Transverse colon (tissue), 4 donors: ENCODE measurements around the gene PGM5. TPM values are rescaled to one million over a fixed set of nuclear protein-coding genes. Genes with fewer than 3 reads are reported as not detected.
"Not testable (repeated sequence)": the region's sequence is repeated elsewhere in the genome, so short reads cannot be mapped to it uniquely, and the experiment has no call there.

Source experiments
- DNase-seq: peaks from one replicate; pipeline ENCODE4 v3.0.0-alpha.2; 2019
- H3K27ac ChIP-seq, 4 donors: fragments of 200-600 bp; sonication (generic); 2 replicates each; pipeline ENCODE4 v1.5.1; 2016 to 2018; ENCODE audit warnings: inconsistent platforms in 4 of 4
- H3K27me3 ChIP-seq: fragments of 200-600 bp; sonication (generic); 2 replicates; pipeline ENCODE4 v1.5.1; 2017; ENCODE audit warnings: inconsistent platforms
- H3K36me3 ChIP-seq, 4 donors: fragments of 200-600 bp; sonication (generic); 2 replicates each; pipeline ENCODE4 v1.5.1; 2017 to 2019; ENCODE audit warnings: inconsistent platforms in 4 of 4
- H3K4me1 ChIP-seq, 4 donors: fragments of 200-600 bp; sonication (generic); 2 replicates each; pipeline ENCODE4 v1.5.1; 2017 to 2020; ENCODE audit warnings: inconsistent platforms in 4 of 4
- H3K4me3 ChIP-seq, 4 donors: fragments of 200-600 bp; sonication (generic); 1 replicate in 1 of 4; 2 replicates in 3 of 4; pipeline versions ENCODE4 v1.5.1 to v1.6.1; 2017 to 2019; ENCODE audit warnings: inconsistent platforms in 4 of 4
- H3K9me3 ChIP-seq, 2 donors: fragments of 200-600 bp; sonication (generic); 2 replicates each; pipeline ENCODE4 v1.5.1; 2017 to 2019; ENCODE audit warnings: inconsistent platforms in 2 of 2
- POLR2A ChIP-seq: fragments of 450-650 bp; IDR thresholded peaks from one replicate; pipeline ENCODE4 v1.6.1; 2016; ENCODE audit warnings: antibody characterized with exemption, mild to moderate bottlenecking, moderate library complexity
- WGBS, 2 donors: methylation state at CpG; one replicate each; pipeline ENCODE4 v1.1.5; 2018; ENCODE audit warnings: low coverage in 1 of 2; 5-methylcytosine and 5-hydroxymethylcytosine counted together
- in situ Hi-C, 4 donors: fragments of 200-750 bp; cut with MboI; loops; one replicate each; pipeline versions ENCODE4 v1.15.0 to v1.15.1; 2017; ENCODE audit warnings: low sequenced_read_pairs in 3 of 4, low pct_ligation_motif_present in 1 of 4, low pct_unique_long_range_greater_than_20kb in 1 of 4
- intact Hi-C: fragments of 100-400 bp; cut with DNase I; formaldehyde crosslinking; loops from one replicate; pipeline ENCODE4 v1.15.1; 2023; ENCODE audit warnings: low total_unique reads
- total RNA-seq, 4 donors: library from RNA; depleted of rRNA; stranded (reverse); fragments of >200 nt; gene quantifications; one replicate each; pipeline ENCODE4 v1.1.0, GENCODE V29; 2016

PGM5 gene
- total RNA-seq = 10 to 100 TPM; 78.2 to 94.9 (median 89.4) TPM

- peaks cover 12% of the 10 kb centered on the region for H3K27me3 ChIP-seq
- peak within 1 kb of the TSS; percentile 78 to 93 (median 84) for H3K27ac ChIP-seq
- intact Hi-C loops, H3K36me3 ChIP-seq, in situ Hi-C loops, H3K4me1 ChIP-seq, H3K9me3 ChIP-seq: not testable (repeated sequence)
- 2% methylated on average over 41 of the region's 58 CpGs; no CpG with 5 or more reads in 1 of the 2 donors for WGBS, 2 donors
- DNase-seq = peak; percentile 33
- peak; percentile 43 for TF ChIP-seq POLR2A
- H3K4me3 ChIP-seq = peak within 1 kb of the TSS; percentile 52 to 77 (median 70)
These were observed at the start of gene PGM5 for GRCh38 chr9:68356380-68357118. Gene PGM5, plus strand, starts transcription at chr9:68356611. Its CDS starts 517 bp downstream, at chr9:68357128.

DNA sequence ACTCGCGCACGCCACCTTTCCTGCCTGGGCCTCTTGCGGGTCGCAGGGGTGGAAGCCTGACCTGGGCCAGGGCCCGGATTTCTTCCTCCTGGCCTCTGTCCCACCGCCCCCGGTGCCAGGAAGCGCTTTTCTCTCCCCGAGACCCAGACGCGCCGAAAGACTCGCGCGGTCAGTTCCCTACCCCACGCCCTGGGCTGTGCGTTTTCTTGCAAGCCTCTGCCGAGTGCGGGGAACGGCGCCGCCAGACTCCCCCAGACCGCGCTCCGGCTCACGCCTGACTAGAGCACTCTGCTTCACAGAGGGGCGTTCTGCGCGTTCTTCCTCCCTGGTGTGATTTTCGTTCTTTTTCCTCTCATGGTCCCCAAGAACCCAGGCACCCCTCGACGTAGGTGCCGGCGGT lies 49.3 kb upstream of the PGM5 start:
- in situ Hi-C loops, DNase-seq: not testable (repeated sequence)

GRCh38 chr9:68307654-68308053 lies 48.8 kb upstream of the PGM5 start:
- WGBS, 2 donors = 33 to 42% methylated on average over 4 to 20 of the region's 21 CpGs
- in situ Hi-C loops = not testable (repeated sequence)

More for the DNA sequence above, 49.3 kb upstream of the PGM5 start:
- H3K4me3 ChIP-seq, H3K27me3 ChIP-seq, H3K36me3 ChIP-seq, intact Hi-C loops, H3K9me3 ChIP-seq, H3K27ac ChIP-seq, H3K4me1 ChIP-seq: not testable (repeated sequence)
- WGBS, 2 donors = 44% methylated on average over 17 of the region's 35 CpGs; no CpG with 5 or more reads in 1 of the 2 donors

GRCh38 chr9:68311208-68311607 lies 45.2 kb upstream of the PGM5 start:
- H3K4me3 ChIP-seq, in situ Hi-C loops, H3K36me3 ChIP-seq, H3K9me3 ChIP-seq, intact Hi-C loops, H3K27ac ChIP-seq, H3K4me1 ChIP-seq, DNase-seq, H3K27me3 ChIP-seq: not testable (repeated sequence)
- WGBS, 2 donors = no CpG with 5 or more reads among the region's 5 CpGs

More at GRCh38 chr9:68307654-68308053, 48.8 kb upstream of the PGM5 start:
- H3K27ac ChIP-seq, DNase-seq, intact Hi-C loops, H3K27me3 ChIP-seq, H3K9me3 ChIP-seq, H3K36me3 ChIP-seq, H3K4me3 ChIP-seq, H3K4me1 ChIP-seq: not testable (repeated sequence)

GRCh38 chr9:68318209-68318608 lies 38.2 kb upstream of the PGM5 start:
- DNase-seq, H3K4me1 ChIP-seq, H3K36me3 ChIP-seq, H3K4me3 ChIP-seq, H3K27ac ChIP-seq, intact Hi-C loops, in situ Hi-C loops, H3K27me3 ChIP-seq, H3K9me3 ChIP-seq: not testable (repeated sequence)
- 68 to 79% methylated on average over 6 to 10 of the region's 10 CpGs for WGBS, 2 donors

DNA sequence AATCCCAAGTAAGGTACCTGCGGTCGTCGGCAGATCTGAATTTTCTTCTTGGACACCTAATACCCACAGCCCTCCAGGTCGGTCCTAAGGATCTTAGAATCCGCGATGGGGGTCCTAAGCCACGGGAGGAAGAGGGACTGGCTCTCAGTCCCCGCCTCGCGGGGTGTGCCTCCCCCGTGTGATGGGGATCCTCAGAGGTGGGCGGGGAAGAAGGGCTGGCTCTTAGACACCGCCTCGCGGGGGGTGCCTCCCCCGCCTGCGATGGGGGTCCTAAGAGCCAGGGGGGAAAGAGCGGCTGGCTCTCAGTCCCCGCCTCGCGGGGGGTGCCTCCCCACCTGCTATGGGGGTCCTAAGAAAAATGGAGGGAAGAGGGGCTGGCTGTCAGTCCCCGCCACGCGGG lies 32.7 kb upstream of the PGM5 start:
- in situ Hi-C loops, DNase-seq, H3K4me3 ChIP-seq, H3K4me1 ChIP-seq, intact Hi-C loops, H3K36me3 ChIP-seq, H3K9me3 ChIP-seq, H3K27ac ChIP-seq, H3K27me3 ChIP-seq: not testable (repeated sequence)
- WGBS, 2 donors = no CpG with 5 or more reads among the region's 24 CpGs

GRCh38 chr9:68324518-68324917 lies 31.9 kb upstream of the PGM5 start:
- H3K4me3 ChIP-seq, intact Hi-C loops, H3K27ac ChIP-seq, DNase-seq, H3K4me1 ChIP-seq, in situ Hi-C loops, H3K36me3 ChIP-seq, H3K27me3 ChIP-seq, H3K9me3 ChIP-seq: not testable (repeated sequence)
- WGBS, 2 donors = no CpG with 5 or more reads among the region's 20 CpGs

DNA sequence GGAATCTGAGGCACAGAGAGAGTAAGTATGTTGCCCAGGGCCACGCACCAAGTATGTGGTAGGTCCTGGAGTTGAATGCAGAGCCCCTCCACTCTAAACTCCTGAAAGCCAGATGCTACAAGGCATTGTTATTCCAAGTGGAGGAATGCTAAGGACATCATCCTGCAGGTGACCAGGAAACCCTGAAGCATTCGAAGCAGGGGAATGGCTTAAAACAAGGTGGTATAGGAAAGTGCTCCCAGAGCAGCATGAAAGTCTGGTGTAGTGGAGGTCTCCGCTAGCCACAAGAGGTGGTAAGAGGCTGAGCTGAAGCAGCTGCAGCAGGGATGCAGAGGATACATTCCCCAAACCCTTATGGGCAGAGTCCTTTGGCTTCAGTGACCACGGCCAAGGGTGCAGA lies 27.3 kb upstream of the PGM5 start:
- WGBS, 2 donors = 80% methylated on average over 2 of the region's 4 CpGs; no CpG with 5 or more reads in 1 of the 2 donors
- H3K27me3 ChIP-seq, H3K4me3 ChIP-seq, DNase-seq, in situ Hi-C loops, H3K36me3 ChIP-seq, H3K9me3 ChIP-seq, H3K4me1 ChIP-seq, intact Hi-C loops, H3K27ac ChIP-seq: not testable (repeated sequence)

DNA sequence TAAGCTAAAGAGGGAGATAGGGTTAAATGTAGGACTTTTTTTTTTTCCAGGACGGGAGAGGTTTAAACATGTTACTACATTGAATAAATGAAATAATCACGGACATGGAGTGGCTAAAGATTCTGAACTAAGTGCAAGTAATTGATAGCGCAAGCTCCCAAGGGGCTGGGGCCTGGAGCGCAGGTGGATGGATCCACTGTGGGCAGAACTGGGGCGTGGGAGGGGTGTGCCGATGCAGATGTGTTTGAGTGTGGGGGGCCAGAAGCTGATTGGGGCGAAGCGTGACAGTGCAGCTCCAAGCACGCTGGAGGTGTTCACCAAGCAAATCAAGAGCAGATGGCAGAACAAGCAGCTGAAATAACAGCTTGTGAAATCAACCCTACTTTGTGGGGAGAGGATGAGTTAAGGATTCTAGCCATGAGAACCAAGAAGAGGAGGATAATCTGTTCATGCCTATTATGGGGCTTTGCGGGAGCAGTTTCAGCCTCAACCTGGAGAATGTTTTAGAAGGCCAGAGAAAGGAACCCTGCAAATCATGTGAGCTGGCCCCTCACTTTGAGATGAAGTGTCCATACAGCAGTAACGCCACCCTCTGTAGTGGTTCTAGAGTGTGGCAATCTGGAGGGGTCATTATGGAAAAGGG lies 25.8 kb upstream of the PGM5 start:
- intact Hi-C loops = not testable (repeated sequence)

DNA sequence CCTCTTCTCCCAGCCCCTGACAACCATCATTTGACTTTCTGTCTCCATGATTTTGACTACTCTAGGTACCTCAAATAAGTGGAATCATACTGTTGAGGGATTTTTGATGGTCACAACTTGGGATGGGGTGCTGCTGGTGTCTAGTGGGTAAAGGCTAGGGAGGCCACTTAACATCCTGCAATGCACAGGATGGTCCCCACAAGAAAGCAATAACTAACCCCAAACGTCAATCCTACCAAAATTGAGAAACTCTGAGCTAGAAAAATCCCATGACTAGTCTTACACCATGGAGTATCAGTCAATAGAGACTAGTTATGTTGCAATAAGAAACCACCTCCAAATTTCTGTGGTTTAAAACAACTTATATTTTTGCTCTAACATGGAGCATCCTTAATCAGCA lies 24.3 kb upstream of the PGM5 start:
- H3K36me3 ChIP-seq, H3K4me1 ChIP-seq, H3K9me3 ChIP-seq, H3K27ac ChIP-seq, in situ Hi-C loops, DNase-seq, H3K27me3 ChIP-seq, H3K4me3 ChIP-seq, intact Hi-C loops: not testable (repeated sequence)
- 78% methylated on average over 1 of the region's 1 CpG; no CpG with 5 or more reads in 1 of the 2 donors for WGBS, 2 donors

More for the DNA sequence above, 25.8 kb upstream of the PGM5 start:
- in situ Hi-C loops, H3K9me3 ChIP-seq, H3K27ac ChIP-seq, H3K4me1 ChIP-seq, H3K27me3 ChIP-seq, H3K36me3 ChIP-seq, DNase-seq, H3K4me3 ChIP-seq: not testable (repeated sequence)
- 94% methylated on average over 9 of the region's 11 CpGs; no CpG with 5 or more reads in 1 of the 2 donors for WGBS, 2 donors
